C4-2B (cell line): ENCODE data around the gene SLC10A7.

ENCODE experiments used
- CTCF ChIP-seq: fragments of 450-650 bp; conservative IDR thresholded peaks from 2 replicates; pipeline ENCODE4 v1.5.1; 2017; ENCODE audit warnings: mild to moderate bottlenecking
- ZFX ChIP-seq: fragments of 450-650 bp; IDR thresholded peaks from 2 replicates; pipeline ENCODE4 v1.6.1; 2017

GRCh38 chr4:146265950-146266490, 255.7 kb downstream of the SLC10A7 start:
- no peak for TF ChIP-seq CTCF
- TF ChIP-seq ZFX, result no peak
